C4-2B (cell line): Measurements from ENCODE around the gene SPACA4.

Experiments used
- H3K27ac ChIP-seq: fragments of 450-650 bp; 2 replicates; pipeline ENCODE4 v1.5.1; 2017
- CTCF ChIP-seq: fragments of 450-650 bp; conservative IDR thresholded peaks from 2 replicates; pipeline ENCODE4 v1.5.1; 2017; ENCODE audit warnings: mild to moderate bottlenecking
- ZFX ChIP-seq: fragments of 450-650 bp; IDR thresholded peaks from 2 replicates; pipeline ENCODE4 v1.6.1; 2017

The SPACA4 gene

DNA sequence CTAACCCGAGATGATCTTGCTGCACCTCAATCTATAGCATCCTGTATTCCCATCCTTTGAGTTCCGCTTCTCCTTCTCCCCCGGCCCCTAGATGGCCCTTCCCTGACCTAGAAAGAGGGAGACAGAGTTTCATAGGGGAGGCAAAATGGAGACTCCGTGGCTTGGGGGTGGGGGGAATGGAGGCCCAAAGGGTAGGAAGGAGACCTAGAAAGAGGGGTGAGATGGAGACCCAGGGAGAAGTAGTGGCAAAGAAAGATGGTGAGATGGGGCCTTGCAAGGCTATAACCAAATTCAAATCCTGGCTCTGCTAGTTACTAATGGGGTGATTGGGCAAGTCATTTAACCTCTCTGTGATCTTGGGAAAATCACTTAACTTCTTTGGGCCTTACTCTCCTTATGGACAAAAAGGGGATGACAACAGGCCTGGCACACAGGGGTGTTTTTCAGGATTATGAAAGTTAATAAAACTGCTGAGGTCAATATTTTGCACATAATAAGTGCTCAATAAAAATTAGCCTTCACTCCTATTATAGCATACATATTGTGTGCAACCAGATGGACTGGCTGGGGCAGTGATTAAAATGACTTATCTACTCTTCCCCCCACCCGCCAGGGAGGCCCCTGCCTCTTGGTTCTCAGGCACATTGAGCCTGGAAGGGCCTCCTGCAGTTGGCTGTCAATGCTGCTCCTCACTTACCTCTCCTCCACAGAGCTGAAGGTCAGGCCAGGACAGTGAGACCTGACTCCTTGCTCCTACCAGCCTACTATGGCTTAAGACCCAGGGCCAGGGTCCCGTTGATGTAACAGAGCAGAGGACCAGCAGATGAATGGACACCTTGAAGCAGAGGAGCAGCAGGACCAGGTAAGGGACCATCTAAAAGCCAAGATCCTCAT, 13.4 kb downstream of the SPACA4 start:
- peak overlapping the region; percentile 96 for H3K27ac ChIP-seq
- TF ChIP-seq CTCF, result no peak
- TF ChIP-seq ZFX, result no peak

DNA sequence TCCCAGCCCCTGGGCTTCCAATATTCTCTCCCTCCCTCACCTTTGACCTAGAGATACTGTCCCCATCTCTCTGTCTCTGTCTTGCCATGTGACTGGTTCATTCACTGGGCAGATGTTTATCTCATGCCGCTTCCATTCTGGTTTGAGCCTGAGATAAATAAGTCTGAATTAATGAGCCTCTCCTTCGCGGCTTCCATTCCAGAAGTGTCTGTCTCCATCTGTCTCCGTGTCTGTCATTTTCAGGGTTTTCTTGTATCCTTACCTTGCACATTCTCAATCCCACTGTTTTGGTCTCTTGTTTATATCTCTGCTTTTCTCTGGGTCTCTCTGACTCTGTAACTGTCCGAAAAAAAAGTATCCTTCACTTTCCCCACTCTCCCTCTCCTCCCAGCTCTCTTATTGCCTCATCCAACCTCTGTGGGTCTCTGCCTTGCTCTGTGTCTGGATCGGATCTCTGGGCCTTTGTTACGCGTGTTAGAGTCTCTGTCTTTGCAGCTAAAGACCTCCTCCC, 17.1 kb downstream of the SPACA4 start:
- no peak for TF ChIP-seq ZFX
- no peak for TF ChIP-seq CTCF
- peak overlapping the region; percentile 71 for H3K27ac ChIP-seq

- TF ChIP-seq CTCF, result no peak
- no peak for TF ChIP-seq ZFX
- peak overlapping the region; percentile 71 for H3K27ac ChIP-seq
These were observed 17.6 kb downstream of the SPACA4 start for GRCh38 chr19:48624067-48624594.

GRCh38 chr19:48624791-48625723, 18.5 kb downstream of the SPACA4 start:
- H3K27ac ChIP-seq, result peak overlapping the region; percentile 71
- TF ChIP-seq CTCF, result no peak

- no peak for TF ChIP-seq CTCF
- TF ChIP-seq ZFX, result no peak
- no peak overlapping the region for H3K27ac ChIP-seq
These were observed 19.4 kb downstream of the SPACA4 start for GRCh38 chr19:48625891-48626327.

GRCh38 chr19:48627201-48627864, 20.8 kb downstream of the SPACA4 start:
- H3K27ac ChIP-seq, result no peak overlapping the region
- TF ChIP-seq ZFX (no peak), CTCF (no peak)
